Mesendoderm (in vitro differentiated cells): ENCODE measurements around the gene APAF1.

ENCODE experiments used
- DNase-seq: peaks from one replicate; pipeline ENCODE4 v3.0.0; 2013
- H2AK5ac ChIP-seq: 2 replicates; pipeline ENCODE4 v1.6.1; 2013; ENCODE audit warnings: low read length, inconsistent platforms
- H2BK120ac ChIP-seq: 2 replicates; pipeline ENCODE4 v1.6.1; 2013; ENCODE audit warnings: low read depth, mild to moderate bottlenecking, low read length, moderate library complexity, mixed read lengths
- H2BK15ac ChIP-seq: replicated peaks from 2 replicates; pipeline ENCODE4 v1.6.1; 2013; ENCODE audit warnings: low read depth, mild to moderate bottlenecking, moderate library complexity
- H2BK5ac ChIP-seq: 2 replicates; pipeline ENCODE4 v1.6.1; 2013; ENCODE audit warnings: low read length, inconsistent platforms
- H3K18ac ChIP-seq: 2 replicates; pipeline ENCODE4 v1.6.1; 2013; ENCODE audit warnings: mild to moderate bottlenecking, low read length, mixed read lengths
- H3K23ac ChIP-seq: one replicate; pipeline ENCODE4 v1.6.1; 2013; ENCODE audit warnings: low read length
- H3K27ac ChIP-seq: 2 replicates; pipeline ENCODE4 v1.5.1; 2013; ENCODE audit warnings: low read depth, mild to moderate bottlenecking, inconsistent platforms, low read length, moderate library complexity
- H3K27me3 ChIP-seq: 2 replicates; pipeline ENCODE4 v1.6.1; 2013; ENCODE audit warnings: low read length, control low read depth, mild to moderate bottlenecking, inconsistent platforms; ENCODE audit not compliant: insufficient read depth, poor library complexity
- H3K36me3 ChIP-seq: 2 replicates; pipeline ENCODE4 v1.6.1; 2013; ENCODE audit warnings: low read length, inconsistent platforms; ENCODE audit not compliant: control insufficient read depth, insufficient read depth
- H3K4ac ChIP-seq: one replicate; pipeline ENCODE4 v1.6.1; 2013; ENCODE audit warnings: low read depth, mild to moderate bottlenecking, low read length, moderate library complexity
- H3K4me1 ChIP-seq: 2 replicates; pipeline ENCODE4 v1.6.1; 2013; ENCODE audit warnings: low read depth, low read length, inconsistent platforms; ENCODE audit not compliant: control insufficient read depth
- H3K4me2 ChIP-seq: 2 replicates; pipeline ENCODE4 v1.6.1; 2013; ENCODE audit warnings: low read length
- H3K4me3 ChIP-seq: 2 replicates; pipeline ENCODE4 v1.5.1; 2013; ENCODE audit warnings: mild to moderate bottlenecking, low read length
- H3K56ac ChIP-seq: one replicate; pipeline ENCODE4 v1.6.1; 2013; ENCODE audit warnings: low read length
- H3K79me1 ChIP-seq: 2 replicates; pipeline ENCODE4 v1.6.1; 2013; ENCODE audit warnings: low read length, inconsistent platforms
- H3K79me2 ChIP-seq: 2 replicates; pipeline ENCODE4 v1.6.1; 2013; ENCODE audit warnings: mild to moderate bottlenecking, low read length; ENCODE audit not compliant: control insufficient read depth, insufficient read depth
- H3K9ac ChIP-seq: 2 replicates; pipeline ENCODE4 v1.6.1; 2013; ENCODE audit warnings: low read length, inconsistent platforms
- H4K5ac ChIP-seq: one replicate; pipeline ENCODE4 v1.6.1; 2013; ENCODE audit warnings: low read length
- H4K8ac ChIP-seq: one replicate; pipeline ENCODE4 v1.6.1; 2013; ENCODE audit warnings: low read depth, mild to moderate bottlenecking, control low read depth, low read length, moderate library complexity
- WGBS: extraction: QIAGEN DNeasy Blood & Tissue Kit; methylation state at CpG from one replicate; pipeline ENCODE4 v1.1.7; 2013; ENCODE audit warnings: low lambda C conversion rate, missing lambda C conversion rate; ENCODE audit not compliant: insufficient coverage; ENCODE audit errors: extremely low coverage; 5-methylcytosine and 5-hydroxymethylcytosine counted together

The APAF1 gene

DNA sequence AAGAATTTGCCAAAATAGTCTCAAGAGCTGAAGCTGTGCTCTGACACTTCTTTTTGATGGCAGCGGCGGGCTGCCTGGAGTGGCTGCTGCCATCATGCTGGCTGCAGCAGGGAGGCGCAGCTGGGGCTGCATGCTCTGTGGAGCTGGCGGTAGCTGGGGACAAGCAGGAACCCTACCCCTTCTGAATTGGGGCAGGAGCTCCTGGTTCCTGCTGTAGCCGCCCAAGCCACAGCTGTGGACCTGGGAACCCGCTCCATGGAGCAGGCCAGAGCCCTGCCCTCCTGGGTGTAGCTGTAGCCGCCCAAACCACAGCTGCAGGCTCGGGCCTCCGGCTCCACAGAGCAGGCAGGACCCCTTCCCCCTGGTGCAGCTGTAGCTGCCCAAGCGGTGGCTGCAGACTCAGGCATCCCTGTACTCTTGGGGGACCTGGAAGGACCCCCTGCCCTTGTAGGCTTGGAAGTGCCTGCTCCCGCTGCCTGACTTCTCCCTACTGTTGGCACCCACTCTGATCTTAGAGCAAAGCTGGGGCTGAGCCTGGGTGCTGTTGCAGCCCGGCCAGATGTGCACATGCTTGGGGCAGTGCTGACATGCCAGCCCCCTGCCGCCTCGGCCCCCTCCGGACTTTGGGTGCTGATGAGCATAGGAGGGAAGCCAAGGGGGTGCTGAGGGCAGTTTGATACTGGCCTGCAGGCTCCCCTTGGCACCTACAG, 33.3 kb downstream of the APAF1 start:
- no peak overlapping the region for H3K4ac ChIP-seq
- H3K4me1 ChIP-seq = no peaks in the 10 kb centered on the region
- no CpG with 5 or more reads among the region's 15 CpGs for WGBS

GRCh38 chr12:98678946-98679610, 34.0 kb downstream of the APAF1 start:
- no CpG with 5 or more reads among the region's 7 CpGs for WGBS
- H3K4ac ChIP-seq = no peak overlapping the region
- H3K18ac ChIP-seq = no peak overlapping the region
- DNase-seq = no peak
- no peak overlapping the region for H3K4me3 ChIP-seq
- no peak overlapping the region for H2AK5ac ChIP-seq
- no peak overlapping the region for H2BK15ac ChIP-seq
- H3K23ac ChIP-seq = no peak overlapping the region
- H3K4me1 ChIP-seq = no peaks in the 10 kb centered on the region
- no peak overlapping the region for H4K8ac ChIP-seq
- H3K79me1 ChIP-seq = no peaks in the 10 kb centered on the region
- no peak overlapping the region for H2BK5ac ChIP-seq
- no peak overlapping the region for H2BK120ac ChIP-seq
- no peaks in the 10 kb centered on the region for H3K79me2 ChIP-seq
- H3K9ac ChIP-seq = no peak overlapping the region
- no peak overlapping the region for H4K5ac ChIP-seq
- H3K56ac ChIP-seq = no peak overlapping the region
- peaks cover 3% of the 10 kb centered on the region for H3K36me3 ChIP-seq
- no peak overlapping the region for H3K27ac ChIP-seq
- H3K4me2 ChIP-seq = no peak overlapping the region
- no peaks in the 10 kb centered on the region for H3K27me3 ChIP-seq

More for the DNA sequence above, 33.3 kb downstream of the APAF1 start:
- Histone ChIP-seq H3K4me2 (no peak overlapping the region), H3K36me3 (peaks cover 1% of the 10 kb centered on the region), H4K5ac (no peak overlapping the region), H2BK15ac (no peak overlapping the region), H2BK120ac (no peak overlapping the region), H3K27me3 (no peaks in the 10 kb centered on the region), H3K23ac (no peak overlapping the region), H3K56ac (no peak overlapping the region), H3K18ac (no peak overlapping the region), H2BK5ac (no peak overlapping the region), H3K9ac (no peak overlapping the region), H3K79me2 (no peaks in the 10 kb centered on the region), H2AK5ac (no peak overlapping the region), H3K4me3 (no peak overlapping the region), H3K79me1 (no peaks in the 10 kb centered on the region), H3K27ac (no peak overlapping the region), H4K8ac (no peak overlapping the region)
- DNase-seq = no peak

GRCh38 chr12:98679611-98680005, 34.5 kb downstream of the APAF1 start:
- Histone ChIP-seq H2BK120ac (no peak overlapping the region), H2BK5ac (no peak overlapping the region), H3K27ac (no peak overlapping the region), H3K4me1 (no peaks in the 10 kb centered on the region), H3K9ac (no peak overlapping the region), H2BK15ac (no peak overlapping the region), H3K4me3 (no peak overlapping the region), H3K4ac (no peak overlapping the region), H3K79me2 (no peaks in the 10 kb centered on the region), H2AK5ac (no peak overlapping the region), H3K18ac (no peak overlapping the region), H3K56ac (no peak overlapping the region), H3K23ac (no peak overlapping the region), H4K5ac (no peak overlapping the region), H4K8ac (no peak overlapping the region), H3K27me3 (no peaks in the 10 kb centered on the region), H3K79me1 (no peaks in the 10 kb centered on the region), H3K36me3 (peaks cover 3% of the 10 kb centered on the region), H3K4me2 (no peak overlapping the region)
- DNase-seq = no peak
- WGBS = no CpG with 5 or more reads among the region's 15 CpGs

- Histone ChIP-seq H3K79me2 (no peaks in the 10 kb centered on the region), H3K27ac (no peak overlapping the region), H3K36me3 (peaks cover 3% of the 10 kb centered on the region), H3K79me1 (no peaks in the 10 kb centered on the region), H3K23ac (no peak overlapping the region), H2BK120ac (no peak overlapping the region), H4K8ac (no peak overlapping the region), H3K9ac (no peak overlapping the region), H3K4ac (no peak overlapping the region), H3K18ac (no peak overlapping the region), H3K27me3 (no peaks in the 10 kb centered on the region), H3K4me3 (no peak overlapping the region), H4K5ac (no peak overlapping the region), H2BK5ac (no peak overlapping the region), H2BK15ac (no peak overlapping the region), H2AK5ac (no peak overlapping the region), H3K4me2 (no peak overlapping the region), H3K4me1 (no peaks in the 10 kb centered on the region), H3K56ac (no peak overlapping the region)
- no peak for DNase-seq
- WGBS = 100% methylated on average over 1 of the region's 2 CpGs
These were observed 39.1 kb downstream of the APAF1 start for GRCh38 chr12:98684199-98684598.

- H2BK120ac ChIP-seq = no peak overlapping the region
- no peak overlapping the region for H4K5ac ChIP-seq
- no peak overlapping the region for H3K27ac ChIP-seq
- no peaks in the 10 kb centered on the region for H3K79me1 ChIP-seq
- no peak overlapping the region for H2BK5ac ChIP-seq
- H3K27me3 ChIP-seq = no peaks in the 10 kb centered on the region
- DNase-seq = no peak
- no peak overlapping the region for H3K4ac ChIP-seq
- no peak overlapping the region for H3K4me3 ChIP-seq
- H4K8ac ChIP-seq = no peak overlapping the region
- peaks cover 3% of the 10 kb centered on the region for H3K36me3 ChIP-seq
- H3K4me1 ChIP-seq = no peaks in the 10 kb centered on the region
- no peaks in the 10 kb centered on the region for H3K79me2 ChIP-seq
- H3K9ac ChIP-seq = no peak overlapping the region
- H3K18ac ChIP-seq = no peak overlapping the region
- no peak overlapping the region for H2BK15ac ChIP-seq
- no CpG with 5 or more reads among the region's 2 CpGs for WGBS
- no peak overlapping the region for H3K4me2 ChIP-seq
- H2AK5ac ChIP-seq = no peak overlapping the region
- H3K23ac ChIP-seq = no peak overlapping the region
- no peak overlapping the region for H3K56ac ChIP-seq
These were observed 41.5 kb downstream of the APAF1 start for GRCh38 chr12:98686603-98687002.

DNA sequence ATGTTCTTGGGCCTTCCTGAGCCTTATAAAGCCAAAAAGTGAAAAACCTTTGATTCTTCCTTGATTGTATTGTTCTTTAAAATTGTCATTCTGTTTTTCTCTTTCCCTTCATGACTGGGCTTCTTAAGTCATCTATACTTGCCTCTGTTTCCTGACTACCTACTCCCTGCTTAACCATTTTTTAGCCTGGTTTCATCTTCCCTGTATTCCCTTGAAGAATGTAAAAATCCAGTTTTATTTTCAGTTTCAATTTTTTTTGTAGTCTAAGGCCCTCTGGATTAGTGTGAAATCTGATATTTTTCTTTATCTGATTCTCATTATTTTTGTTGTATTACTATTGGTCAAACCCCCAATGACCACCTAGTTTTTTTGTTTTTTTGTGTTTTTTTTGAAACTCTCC, 46.3 kb downstream of the APAF1 start:
- no peaks in the 10 kb centered on the region for H3K27me3 ChIP-seq
- H2BK5ac ChIP-seq = no peak overlapping the region
- H3K36me3 ChIP-seq = no peaks in the 10 kb centered on the region
- H3K79me1 ChIP-seq = no peaks in the 10 kb centered on the region
- H4K5ac ChIP-seq = no peak overlapping the region
- no peak overlapping the region for H2BK120ac ChIP-seq
- no peak overlapping the region for H2BK15ac ChIP-seq
- H3K9ac ChIP-seq = no peak overlapping the region
- no peak overlapping the region for H3K4me3 ChIP-seq
- no peak overlapping the region for H3K56ac ChIP-seq
- no peak overlapping the region for H4K8ac ChIP-seq
- no peak overlapping the region for H3K23ac ChIP-seq
- H3K4me2 ChIP-seq = no peak overlapping the region
- no peak overlapping the region for H2AK5ac ChIP-seq
- no peak overlapping the region for H3K18ac ChIP-seq
- H3K4me1 ChIP-seq = peaks cover 3% of the 10 kb centered on the region
- H3K4ac ChIP-seq = no peak overlapping the region
- no peaks in the 10 kb centered on the region for H3K79me2 ChIP-seq
- H3K27ac ChIP-seq = no peak overlapping the region
- no peak for DNase-seq
